Measurements from ENCODE around the gene POLR3H. TPM values are rescaled to one million over a fixed set of nuclear protein-coding genes. Genes with fewer than 3 reads are reported as not detected.
A peak's percentile ranks its signal among the peaks of the same experiment; 100 is the strongest.

Gene POLR3H
- total RNA-seq, 1 donor from 2014 or later = 9.7 TPM

DNA sequence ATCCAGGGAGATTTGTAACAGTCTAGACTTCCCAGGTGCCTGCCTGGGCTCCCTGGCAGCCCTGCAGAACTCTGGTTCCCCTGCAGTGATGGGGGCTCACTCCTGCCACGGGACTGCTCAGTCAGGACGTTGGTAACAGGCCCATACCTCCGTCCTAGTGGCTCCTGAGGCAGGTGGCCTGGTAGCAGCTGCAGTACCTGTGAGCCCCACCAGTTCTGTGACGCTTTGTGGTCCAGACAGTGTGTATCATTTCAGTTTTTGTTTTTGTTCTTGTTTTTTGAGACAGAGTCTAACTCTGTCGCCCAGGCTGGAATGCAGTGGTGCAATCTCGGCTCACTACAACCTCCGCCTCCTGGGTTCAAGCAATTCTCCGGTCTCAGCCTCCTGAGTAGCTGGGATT, 27.8 kb downstream of the POLR3H start:
- H3K36me3 ChIP-seq (ENCODE audit: control insufficient read depth, insufficient read depth, low read length) = peaks cover 1% of the 10 kb centered on the region
- no peaks in the 10 kb centered on the region for H3K27me3 ChIP-seq (ENCODE audit: control insufficient read depth, insufficient read depth, low read length)
- no peak for DNase-seq (ENCODE audit: low read depth)
- TF ChIP-seq, protein P1, sequence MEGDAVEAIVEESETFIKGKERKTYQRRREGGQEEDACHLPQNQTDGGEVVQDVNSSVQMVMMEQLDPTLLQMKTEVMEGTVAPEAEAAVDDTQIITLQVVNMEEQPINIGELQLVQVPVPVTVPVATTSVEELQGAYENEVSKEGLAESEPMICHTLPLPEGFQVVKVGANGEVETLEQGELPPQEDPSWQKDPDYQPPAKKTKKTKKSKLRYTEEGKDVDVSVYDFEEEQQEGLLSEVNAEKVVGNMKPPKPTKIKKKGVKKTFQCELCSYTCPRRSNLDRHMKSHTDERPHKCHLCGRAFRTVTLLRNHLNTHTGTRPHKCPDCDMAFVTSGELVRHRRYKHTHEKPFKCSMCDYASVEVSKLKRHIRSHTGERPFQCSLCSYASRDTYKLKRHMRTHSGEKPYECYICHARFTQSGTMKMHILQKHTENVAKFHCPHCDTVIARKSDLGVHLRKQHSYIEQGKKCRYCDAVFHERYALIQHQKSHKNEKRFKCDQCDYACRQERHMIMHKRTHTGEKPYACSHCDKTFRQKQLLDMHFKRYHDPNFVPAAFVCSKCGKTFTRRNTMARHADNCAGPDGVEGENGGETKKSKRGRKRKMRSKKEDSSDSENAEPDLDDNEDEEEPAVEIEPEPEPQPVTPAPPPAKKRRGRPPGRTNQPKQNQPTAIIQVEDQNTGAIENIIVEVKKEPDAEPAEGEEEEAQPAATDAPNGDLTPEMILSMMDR (IDR thresholded peaks at IDR 0.05; ENCODE audit: insufficient read depth, low read length, poor library complexity, severe bottlenecking) = no peak
- H3K4me3 ChIP-seq (ENCODE audit: low read depth, low read length) = no peak overlapping the region

DNA sequence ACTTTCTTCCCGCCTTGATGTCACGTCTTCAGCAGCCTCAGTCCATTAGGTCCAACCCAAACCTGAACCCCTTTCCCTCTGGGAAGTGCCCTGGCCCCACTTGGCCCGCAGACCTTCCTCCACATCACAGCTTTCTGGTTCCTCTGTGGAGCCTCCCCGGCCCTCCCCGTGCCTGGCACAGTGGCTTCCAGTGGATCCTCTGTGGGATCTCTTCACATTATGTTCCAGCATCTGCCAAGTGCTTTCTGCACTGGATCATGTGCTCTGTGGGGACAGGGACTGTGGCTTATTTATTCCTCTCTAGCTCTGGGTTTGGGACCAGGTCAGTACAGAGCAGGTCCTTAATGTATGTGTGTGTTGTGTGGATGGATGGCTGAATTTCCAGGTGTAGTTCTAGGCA, 30.9 kb downstream of the POLR3H start:
- TF ChIP-seq, protein P1 (IDR thresholded peaks at IDR 0.05; ENCODE audit: insufficient read depth, low read length, poor library complexity, severe bottlenecking) = no peak
- no peaks in the 10 kb centered on the region for H3K36me3 ChIP-seq (ENCODE audit: control insufficient read depth, insufficient read depth, low read length)

DNA sequence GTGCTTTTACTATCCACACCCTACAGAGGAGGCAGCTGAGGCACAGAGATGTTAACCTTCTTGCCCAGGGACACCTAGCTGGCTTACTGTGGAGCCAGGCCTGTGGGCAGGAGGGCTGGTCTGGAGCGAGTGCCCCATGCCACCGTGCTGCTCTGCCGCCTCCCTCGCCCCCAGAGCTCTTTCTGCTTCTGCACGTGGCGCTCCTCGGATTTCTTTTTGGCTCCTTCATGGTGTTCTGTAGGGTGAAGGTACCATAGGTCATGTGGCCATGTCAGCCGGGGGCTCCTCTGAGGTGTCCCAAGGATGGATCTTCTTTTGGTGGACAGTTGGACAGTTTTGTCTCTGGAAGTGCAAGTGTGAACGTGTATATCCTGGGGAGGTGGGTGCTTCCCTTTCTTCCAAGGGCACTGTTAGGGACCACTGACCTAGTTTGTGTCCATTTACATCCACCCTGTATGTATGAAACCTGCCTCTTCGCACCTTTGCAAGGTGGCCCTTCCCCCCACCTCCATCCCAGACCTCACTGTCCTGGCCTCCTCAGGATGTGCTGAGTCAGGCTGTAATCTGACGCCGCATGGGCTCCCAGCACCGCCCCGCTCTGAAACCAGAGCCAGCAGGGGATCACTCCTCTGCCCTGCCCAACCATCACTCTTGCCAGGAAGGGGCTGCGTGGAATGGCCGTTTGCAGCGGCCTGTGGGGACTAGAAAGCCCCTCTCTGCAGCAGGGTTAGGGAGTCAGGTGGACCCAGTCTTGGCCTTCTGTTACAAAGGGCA, 31.7 kb downstream of the POLR3H start:
- peak; percentile 34 for DNase-seq (ENCODE audit: low read depth)
- H3K4me3 ChIP-seq (ENCODE audit: low read depth, low read length) = no peak overlapping the region
- no peaks in the 10 kb centered on the region for H3K36me3 ChIP-seq (ENCODE audit: control insufficient read depth, insufficient read depth, low read length)
- TF ChIP-seq, protein P1 (IDR thresholded peaks at IDR 0.05; ENCODE audit: insufficient read depth, low read length, poor library complexity, severe bottlenecking) = no peak
- H3K27me3 ChIP-seq (ENCODE audit: control insufficient read depth, insufficient read depth, low read length) = no peaks in the 10 kb centered on the region

More for the DNA sequence above, 30.9 kb downstream of the POLR3H start:
- Histone ChIP-seq H3K27me3 (ENCODE audit: control insufficient read depth, insufficient read depth, low read length) (no peaks in the 10 kb centered on the region), H3K4me3 (ENCODE audit: low read depth, low read length) (no peak overlapping the region)
- no peak for DNase-seq (ENCODE audit: low read depth)

DNA sequence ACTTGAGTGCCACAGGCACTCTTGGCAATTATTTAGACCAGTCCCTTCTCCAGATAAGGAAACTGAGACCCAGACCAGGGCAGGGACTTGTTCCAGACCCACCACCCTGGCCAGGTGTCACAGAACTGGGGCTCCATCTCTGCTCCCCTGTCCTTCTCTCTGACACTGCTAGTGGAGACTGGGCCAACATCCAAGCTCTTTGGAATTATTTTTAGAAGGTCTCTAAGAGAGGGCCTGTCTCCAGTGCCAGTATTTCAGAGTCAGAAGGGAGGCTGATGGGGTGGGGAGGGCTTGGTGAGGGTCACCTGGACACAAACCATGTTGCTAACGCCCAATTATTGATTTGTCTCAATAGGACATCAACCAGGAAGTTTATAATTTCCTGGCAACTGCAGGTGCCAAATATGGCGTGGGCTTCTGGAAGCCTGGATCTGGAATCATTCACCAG, 32.7 kb downstream of the POLR3H start:
- TF ChIP-seq, protein P1 (IDR thresholded peaks at IDR 0.05; ENCODE audit: insufficient read depth, low read length, poor library complexity, severe bottlenecking) = no peak
- H3K36me3 ChIP-seq (ENCODE audit: control insufficient read depth, insufficient read depth, low read length) = no peaks in the 10 kb centered on the region
- H3K4me3 ChIP-seq (ENCODE audit: low read depth, low read length) = no peak overlapping the region
- no peak for DNase-seq (ENCODE audit: low read depth)
- H3K27me3 ChIP-seq (ENCODE audit: control insufficient read depth, insufficient read depth, low read length) = no peaks in the 10 kb centered on the region

DNA sequence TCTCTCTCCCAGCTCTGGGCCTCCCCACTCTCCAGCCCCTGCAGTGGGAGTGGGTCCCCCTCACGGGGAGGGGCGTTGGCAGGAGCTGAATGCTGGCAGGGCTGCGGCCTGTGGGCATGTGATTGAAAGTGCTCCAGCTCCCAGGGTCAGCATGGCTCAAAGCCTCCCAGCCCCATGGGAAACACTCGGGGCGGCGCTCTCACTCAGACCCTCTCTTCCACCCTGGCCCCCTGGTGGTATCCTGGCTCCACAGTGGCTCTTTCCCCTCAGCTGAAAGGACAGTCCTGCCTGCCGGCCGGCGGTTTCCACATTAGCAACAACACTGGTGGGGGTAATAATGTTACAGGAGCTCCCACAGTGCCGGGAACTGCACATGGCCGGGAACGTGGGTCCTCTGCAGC, 35.5 kb downstream of the POLR3H start:
- Histone ChIP-seq H3K4me3 (ENCODE audit: low read depth, low read length) (no peak overlapping the region), H3K36me3 (ENCODE audit: control insufficient read depth, insufficient read depth, low read length) (no peaks in the 10 kb centered on the region)
- TF ChIP-seq, protein P1 (IDR thresholded peaks at IDR 0.05; ENCODE audit: insufficient read depth, low read length, poor library complexity, severe bottlenecking) = peak; percentile 6

More for the DNA sequence above, 35.5 kb downstream of the POLR3H start:
- DNase-seq (ENCODE audit: low read depth) = no peak
- no peaks in the 10 kb centered on the region for H3K27me3 ChIP-seq (ENCODE audit: control insufficient read depth, insufficient read depth, low read length)

Measured in kidney epithelial cell (primary cell).